ENCODE data around the gene LEO1.
A peak's percentile ranks its signal among the peaks of the same experiment; 100 is the strongest.

LEO1 gene

GRCh38 chr15:51973220-51973619, 1.6 kb upstream of the LEO1 start:
- TF ChIP-seq, protein P1, sequence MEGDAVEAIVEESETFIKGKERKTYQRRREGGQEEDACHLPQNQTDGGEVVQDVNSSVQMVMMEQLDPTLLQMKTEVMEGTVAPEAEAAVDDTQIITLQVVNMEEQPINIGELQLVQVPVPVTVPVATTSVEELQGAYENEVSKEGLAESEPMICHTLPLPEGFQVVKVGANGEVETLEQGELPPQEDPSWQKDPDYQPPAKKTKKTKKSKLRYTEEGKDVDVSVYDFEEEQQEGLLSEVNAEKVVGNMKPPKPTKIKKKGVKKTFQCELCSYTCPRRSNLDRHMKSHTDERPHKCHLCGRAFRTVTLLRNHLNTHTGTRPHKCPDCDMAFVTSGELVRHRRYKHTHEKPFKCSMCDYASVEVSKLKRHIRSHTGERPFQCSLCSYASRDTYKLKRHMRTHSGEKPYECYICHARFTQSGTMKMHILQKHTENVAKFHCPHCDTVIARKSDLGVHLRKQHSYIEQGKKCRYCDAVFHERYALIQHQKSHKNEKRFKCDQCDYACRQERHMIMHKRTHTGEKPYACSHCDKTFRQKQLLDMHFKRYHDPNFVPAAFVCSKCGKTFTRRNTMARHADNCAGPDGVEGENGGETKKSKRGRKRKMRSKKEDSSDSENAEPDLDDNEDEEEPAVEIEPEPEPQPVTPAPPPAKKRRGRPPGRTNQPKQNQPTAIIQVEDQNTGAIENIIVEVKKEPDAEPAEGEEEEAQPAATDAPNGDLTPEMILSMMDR (conservative IDR thresholded peaks at IDR 0.05; ENCODE audit: low read length), result no peak
- TF ChIP-seq EZH2phosphoT487 (IDR thresholded peaks at IDR 0.05; ENCODE audit: borderline replicate concordance), result no peak
- Histone ChIP-seq H3F3A (ENCODE audit: low read depth) (no peaks in the 10 kb centered on the region), H3K4me3 (ENCODE audit: low read length, poor library complexity, severe bottlenecking) (peak overlapping the region; percentile 9), H3K9ac (ENCODE audit: low read depth, low read length, poor library complexity, severe bottlenecking) (no peak overlapping the region), H4K20me1 (ENCODE audit: insufficient read depth, low read length, poor library complexity, severe bottlenecking) (peaks cover 12% of the 10 kb centered on the region), H3K9me2 (replicated peaks; ENCODE audit: low read depth, low read length) (no peaks in the 10 kb centered on the region), H3K79me2 (ENCODE audit: insufficient read depth, low read length) (peaks cover 39% of the 10 kb centered on the region), H2AFZ (ENCODE audit: low read length) (no peak overlapping the region), H3K27me3 (ENCODE audit: insufficient read depth, low read length, poor library complexity, severe bottlenecking) (no peaks in the 10 kb centered on the region), H3K36me3 (ENCODE audit: insufficient read depth, low read length) (no peaks in the 10 kb centered on the region), H3K9me3 (ENCODE audit: insufficient read depth, low read depth, low read length) (no peaks in the 10 kb centered on the region), H3K4me2 (ENCODE audit: low read depth, low read length, poor library complexity, severe bottlenecking) (peak overlapping the region; percentile 40), H3K4me1 (ENCODE audit: insufficient read depth, low read length, poor library complexity, severe bottlenecking) (peaks cover 11% of the 10 kb centered on the region)

- no peak for TF ChIP-seq EZH2phosphoT487 (IDR thresholded peaks at IDR 0.05; ENCODE audit: borderline replicate concordance)
- TF ChIP-seq, protein P1 (conservative IDR thresholded peaks at IDR 0.05; ENCODE audit: low read length), result no peak
- Histone ChIP-seq H3K36me3 (ENCODE audit: insufficient read depth, low read length) (0 out of 2 replicates have a peak, but pooled peaks cover 4% of the 10 kb centered on the region), H3K27me3 (ENCODE audit: insufficient read depth, low read length, poor library complexity, severe bottlenecking) (no peaks in the 10 kb centered on the region), H3K9me3 (ENCODE audit: insufficient read depth, low read depth, low read length) (peaks cover 12% of the 10 kb centered on the region), H3K4me3 (ENCODE audit: low read length, poor library complexity, severe bottlenecking) (peak overlapping the region; percentile 85), H3K9me2 (replicated peaks; ENCODE audit: low read depth, low read length) (no peaks in the 10 kb centered on the region), H4K20me1 (ENCODE audit: insufficient read depth, low read length, poor library complexity, severe bottlenecking) (peaks cover 12% of the 10 kb centered on the region), H2AFZ (ENCODE audit: low read length) (peak overlapping the region; percentile 94), H3K4me2 (ENCODE audit: low read depth, low read length, poor library complexity, severe bottlenecking) (peak overlapping the region; percentile 85), H3K4me1 (ENCODE audit: insufficient read depth, low read length, poor library complexity, severe bottlenecking) (peaks cover 15% of the 10 kb centered on the region), H3K9ac (ENCODE audit: low read depth, low read length, poor library complexity, severe bottlenecking) (peak overlapping the region; percentile 81), H3K79me2 (ENCODE audit: insufficient read depth, low read length) (peaks cover 61% of the 10 kb centered on the region), H3F3A (ENCODE audit: low read depth) (no peaks in the 10 kb centered on the region)
Observed at GRCh38 chr15:51971032-51971374, 575 bp downstream of the LEO1 start.

DNA sequence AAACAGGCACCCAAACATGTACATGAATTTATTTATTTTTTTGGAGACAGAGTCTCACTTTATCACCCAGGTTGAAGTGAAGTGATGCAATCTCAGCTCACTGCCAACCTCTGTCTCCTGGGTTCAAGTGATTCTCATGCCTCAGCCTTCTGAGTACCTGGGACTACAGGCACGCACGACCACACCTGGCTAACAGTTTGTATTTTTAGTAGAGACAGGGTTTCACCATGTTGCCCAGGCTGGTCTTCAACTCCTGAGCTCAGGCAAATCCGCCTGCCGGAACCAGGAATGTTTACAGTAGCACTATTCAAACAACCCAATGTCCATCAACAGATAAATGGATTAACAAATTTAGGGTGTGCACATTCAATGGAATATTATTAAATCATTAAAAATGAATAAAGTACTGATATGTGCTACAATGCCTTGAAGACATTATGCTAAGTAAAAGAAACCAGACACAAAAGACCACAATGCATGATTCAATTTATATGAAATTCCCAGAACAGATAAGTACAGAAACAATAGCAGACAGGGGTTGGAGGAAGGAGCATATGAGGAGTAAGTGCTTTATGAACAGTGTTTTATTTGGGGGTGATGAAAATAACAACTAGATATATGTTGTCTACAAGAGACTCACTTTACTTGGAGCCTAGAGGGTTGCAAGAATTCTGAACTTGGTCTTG, 1.3 kb downstream of the LEO1 start:
- no peak overlapping the region for H2AFZ ChIP-seq (ENCODE audit: low read length)
- peaks cover 22% of the 10 kb centered on the region for H3K4me1 ChIP-seq (ENCODE audit: insufficient read depth, low read length, poor library complexity, severe bottlenecking)
- no peak for TF ChIP-seq EZH2phosphoT487 (IDR thresholded peaks at IDR 0.05; ENCODE audit: borderline replicate concordance)
- TF ChIP-seq, protein P1 (conservative IDR thresholded peaks at IDR 0.05; ENCODE audit: low read length), result no peak
- peaks cover 68% of the 10 kb centered on the region for H3K79me2 ChIP-seq (ENCODE audit: insufficient read depth, low read length)
- peaks cover 12% of the 10 kb centered on the region for H3K9me3 ChIP-seq (ENCODE audit: insufficient read depth, low read depth, low read length)
- H3K4me3 ChIP-seq (ENCODE audit: low read length, poor library complexity, severe bottlenecking), result peak overlapping the region; percentile 85
- H3K4me2 ChIP-seq (ENCODE audit: low read depth, low read length, poor library complexity, severe bottlenecking), result peak overlapping the region; percentile 85
- H3K27me3 ChIP-seq (ENCODE audit: insufficient read depth, low read length, poor library complexity, severe bottlenecking), result no peaks in the 10 kb centered on the region
- H3K9ac ChIP-seq (ENCODE audit: low read depth, low read length, poor library complexity, severe bottlenecking), result peak overlapping the region; percentile 81
- H3K9me2 ChIP-seq (replicated peaks; ENCODE audit: low read depth, low read length), result no peaks in the 10 kb centered on the region
- peaks cover 7% of the 10 kb centered on the region; the same call in 1 of the 2 replicates for H3K36me3 ChIP-seq (ENCODE audit: insufficient read depth, low read length)
- peaks cover 13% of the 10 kb centered on the region for H4K20me1 ChIP-seq (ENCODE audit: insufficient read depth, low read length, poor library complexity, severe bottlenecking)
- no peaks in the 10 kb centered on the region for H3F3A ChIP-seq (ENCODE audit: low read depth)

Measured in Loucy (cell line).